GM04503 (cell line): ENCODE data around the gene TMEM151B.

ENCODE experiments used
- DNase-seq: peaks from one replicate; pipeline ENCODE4 v3.0.0-alpha.2; 2012; ENCODE audit warnings: low read depth

Gene TMEM151B

GRCh38 chr6:44264154-44265006, 5.9 kb upstream of the TMEM151B start:
- DNase-seq = no peak

GRCh38 chr6:44265007-44265721, 5.1 kb upstream of the TMEM151B start, which contains the start of gene NFKBIE:
TSS of gene NFKBIE (minus strand) at chr6:44265551. CDS start at chr6:44265346, 205 bp downstream.
- DNase-seq = peak; percentile 36

GRCh38 chr6:44265722-44266233, 4.5 kb upstream of the TMEM151B start:
- DNase-seq = no peak

GRCh38 chr6:44266347-44266746, 3.9 kb upstream of the TMEM151B start:
- no peak for DNase-seq

GRCh38 chr6:44267252-44267651, 3.0 kb upstream of the TMEM151B start:
- DNase-seq = no peak

DNA sequence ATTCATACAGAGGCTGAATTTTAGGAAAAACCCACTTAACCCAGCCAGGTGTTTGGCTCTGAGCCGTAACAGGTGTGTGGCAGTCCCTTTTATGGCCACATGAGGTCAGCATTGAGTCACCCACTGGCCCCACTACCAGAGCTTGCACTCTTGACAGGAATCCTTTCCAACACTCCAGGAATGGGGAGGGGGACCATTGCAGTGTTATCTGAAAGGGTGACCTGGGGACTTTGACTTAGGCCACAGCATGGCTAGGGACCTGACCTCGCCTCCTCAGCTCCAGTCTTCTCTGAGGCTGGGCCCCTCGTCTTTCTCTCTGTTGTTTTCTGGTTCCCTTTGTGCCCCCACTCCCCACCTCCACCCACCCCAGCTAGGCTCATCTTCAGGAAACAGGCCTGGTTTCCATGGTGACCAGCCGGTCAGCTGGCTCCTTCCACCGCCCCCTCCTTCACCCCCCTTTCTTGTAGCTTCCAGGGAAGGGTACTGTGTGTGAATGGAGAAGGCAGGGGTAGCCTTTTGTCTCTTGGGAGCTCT, 2.1 kb upstream of the TMEM151B start:
- DNase-seq = no peak

DNA sequence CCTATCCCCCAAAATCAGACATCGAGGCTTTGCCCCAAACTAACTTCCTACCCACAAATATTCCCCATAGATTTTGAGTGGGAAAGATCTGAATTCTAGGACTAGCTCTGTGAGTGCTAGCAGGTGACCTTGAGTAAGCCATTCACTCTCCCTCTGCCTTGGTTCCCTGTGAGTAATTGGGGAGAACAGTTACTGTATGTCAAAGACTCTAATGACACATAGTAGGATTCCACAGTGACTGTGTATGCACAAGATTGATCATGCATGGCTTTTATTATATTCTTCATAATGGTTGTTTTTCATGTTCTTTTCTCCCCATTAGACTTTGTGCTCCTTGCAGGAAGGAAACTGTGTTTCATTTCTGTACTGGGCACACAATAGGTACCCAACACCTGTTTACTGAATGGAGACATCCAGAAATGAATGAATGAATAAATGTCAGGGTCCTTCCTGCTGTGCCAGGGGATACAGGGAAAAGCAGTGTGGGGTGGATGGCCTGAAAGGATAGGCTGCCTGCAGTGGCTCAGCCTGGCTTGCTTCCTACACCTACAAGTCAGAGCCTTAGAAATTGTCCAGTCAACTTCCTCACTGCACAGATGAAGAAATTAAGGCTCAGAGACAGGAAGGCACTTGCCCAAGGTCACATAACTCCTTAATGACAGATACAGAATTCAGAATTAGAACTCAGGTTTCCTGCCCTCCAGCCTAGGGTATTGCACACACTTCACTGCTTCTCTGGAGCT, 901 bp upstream of the TMEM151B start:
- no peak for DNase-seq

DNA sequence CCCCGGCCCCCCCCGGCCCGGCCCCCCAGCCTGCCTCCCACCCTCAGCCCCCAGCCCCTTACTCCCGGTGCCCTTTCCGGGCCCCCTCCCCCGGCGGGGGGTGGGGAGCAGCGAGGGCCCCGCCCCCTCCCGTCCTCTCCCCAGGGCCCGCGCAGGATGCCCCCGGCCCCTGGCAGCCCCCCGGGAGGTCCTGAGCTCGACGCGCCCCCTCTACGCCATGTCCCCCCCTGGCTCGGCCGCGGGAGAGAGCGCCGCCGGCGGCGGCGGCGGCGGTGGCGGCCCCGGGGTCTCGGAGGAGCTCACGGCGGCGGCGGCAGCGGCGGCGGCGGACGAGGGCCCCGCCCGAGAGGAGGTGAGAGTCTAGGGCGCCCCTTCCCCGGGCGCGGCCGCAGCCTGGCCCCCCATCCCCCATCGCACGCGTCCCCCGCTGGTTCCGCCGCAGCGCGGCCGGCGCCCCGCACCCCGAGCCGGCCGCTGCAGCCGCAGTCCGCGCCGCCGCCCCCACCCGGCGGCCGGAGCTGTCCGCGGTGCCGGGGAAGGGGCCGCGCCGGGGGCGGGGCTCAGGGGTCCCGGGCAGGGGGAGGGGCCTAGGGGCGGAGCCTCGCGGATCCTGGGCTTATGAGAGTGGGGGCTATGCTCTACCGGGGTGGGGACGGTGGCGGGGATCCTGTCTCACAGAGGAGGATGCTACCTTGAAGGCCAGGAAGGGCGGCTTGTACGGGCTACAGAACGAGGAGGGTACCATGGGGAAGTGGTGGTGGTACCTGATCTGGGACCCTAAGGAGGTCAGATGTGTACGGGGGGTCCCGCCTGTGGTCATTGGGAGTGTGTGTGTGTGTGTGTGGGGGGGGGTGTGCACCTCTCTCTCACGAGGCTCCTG, 516 bp downstream of the TMEM151B start:
- no peak for DNase-seq

GRCh38 chr6:44271406-44271723, 1.1 kb downstream of the TMEM151B start:
- no peak for DNase-seq

DNA sequence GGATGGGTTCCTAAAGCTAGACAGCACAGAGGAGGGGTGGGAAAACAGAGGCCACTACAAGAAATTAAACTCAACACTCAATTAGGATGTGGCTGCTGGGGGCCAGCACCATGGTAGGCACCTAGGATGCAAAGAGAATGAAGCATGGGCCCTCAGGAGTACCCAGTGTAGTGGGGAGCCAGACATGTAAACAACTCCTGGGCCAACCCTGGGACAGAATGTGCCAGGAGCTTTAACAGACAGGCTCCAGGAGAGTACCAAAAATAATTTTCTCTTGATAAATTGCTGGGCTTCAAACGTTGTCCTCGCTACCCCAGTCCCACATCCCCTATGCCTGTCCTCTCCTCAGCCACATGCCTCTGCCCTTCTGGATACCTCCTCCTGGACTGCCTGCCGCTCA, 1.7 kb downstream of the TMEM151B start:
- DNase-seq = no peak

DNA sequence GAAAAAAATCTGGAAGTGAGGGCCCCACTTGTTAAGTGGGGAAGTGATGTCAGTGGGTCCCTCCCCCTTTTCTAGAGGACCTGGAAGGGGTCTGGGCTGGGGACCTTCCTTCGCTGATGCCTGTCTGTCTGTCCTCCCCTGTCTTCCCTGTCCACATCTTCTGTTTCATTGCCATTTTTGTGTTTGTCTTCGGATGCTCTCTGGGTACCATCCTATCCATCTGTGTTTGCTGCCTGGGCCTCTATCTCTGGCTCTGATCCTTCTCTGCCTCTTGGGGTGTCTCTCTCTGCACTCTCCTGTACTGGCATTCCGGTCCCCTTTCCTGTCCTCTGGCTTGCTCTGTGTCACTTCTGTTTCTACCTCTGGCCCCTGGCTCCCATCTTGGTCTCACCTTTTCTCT, 2.3 kb downstream of the TMEM151B start:
- DNase-seq = no peak

GRCh38 chr6:44272999-44273566, 2.8 kb downstream of the TMEM151B start:
- no peak for DNase-seq

GRCh38 chr6:44273617-44274016, 3.4 kb downstream of the TMEM151B start:
- no peak for DNase-seq

- no peak for DNase-seq
These were observed 5.1 kb downstream of the TMEM151B start for GRCh38 chr6:44275271-44275748.

- no peak for DNase-seq
These were observed 5.7 kb downstream of the TMEM151B start for GRCh38 chr6:44275749-44276648.

GRCh38 chr6:44276667-44277640, 6.7 kb downstream of the TMEM151B start:
- DNase-seq = no peak

DNA sequence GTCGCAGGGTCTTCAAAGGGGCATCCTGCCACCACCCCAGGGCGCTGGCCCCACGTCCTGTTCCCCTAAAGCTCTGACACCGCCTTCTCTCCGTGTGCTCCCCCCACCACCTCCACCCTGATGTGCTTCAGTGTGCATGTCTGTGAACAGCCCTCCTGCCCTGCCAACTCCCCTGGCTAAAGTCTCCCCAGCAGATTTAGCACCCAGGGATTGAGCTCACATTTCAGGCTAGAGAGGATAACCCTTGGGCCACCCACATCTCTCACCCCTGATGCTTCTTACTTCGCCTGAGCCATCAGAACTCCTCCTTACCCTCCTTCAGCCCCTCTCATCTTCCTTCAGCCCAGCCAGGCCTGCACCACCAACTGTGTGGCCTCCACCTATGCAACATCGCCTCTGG, 7.5 kb downstream of the TMEM151B start:
- no peak for DNase-seq

DNA sequence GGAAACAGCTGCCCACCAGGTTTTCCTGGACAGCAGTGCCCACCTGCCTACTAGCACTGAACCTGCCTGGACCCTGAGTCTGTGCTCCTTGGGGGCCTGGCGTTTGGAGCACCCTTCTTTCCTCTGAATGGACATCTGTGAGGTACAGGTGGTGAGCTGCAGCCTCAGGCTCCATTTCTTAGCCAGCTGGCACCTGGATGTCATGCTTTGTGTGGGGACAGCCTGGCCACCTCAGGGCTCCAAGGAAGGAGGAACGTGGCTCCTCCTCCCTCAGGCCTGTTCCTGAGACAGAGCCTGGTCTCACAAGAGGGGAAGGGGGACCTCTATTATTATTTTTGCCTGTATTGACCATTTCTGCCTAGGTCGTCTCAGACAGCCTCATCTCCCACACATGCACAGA, 8.1 kb downstream of the TMEM151B start:
- DNase-seq = no peak
